Measurements from ENCODE around the gene B4GALNT3. TPM values are rescaled to one million over a fixed set of nuclear protein-coding genes. Genes with fewer than 3 reads are reported as not detected.

The B4GALNT3 gene
- total and polyA plus RNA-seq, 2 of the 13 experiments (the other 11 are each of a cell fraction or from before 2014, with no cell fraction given): 3.2 to 4.4 TPM

DNA sequence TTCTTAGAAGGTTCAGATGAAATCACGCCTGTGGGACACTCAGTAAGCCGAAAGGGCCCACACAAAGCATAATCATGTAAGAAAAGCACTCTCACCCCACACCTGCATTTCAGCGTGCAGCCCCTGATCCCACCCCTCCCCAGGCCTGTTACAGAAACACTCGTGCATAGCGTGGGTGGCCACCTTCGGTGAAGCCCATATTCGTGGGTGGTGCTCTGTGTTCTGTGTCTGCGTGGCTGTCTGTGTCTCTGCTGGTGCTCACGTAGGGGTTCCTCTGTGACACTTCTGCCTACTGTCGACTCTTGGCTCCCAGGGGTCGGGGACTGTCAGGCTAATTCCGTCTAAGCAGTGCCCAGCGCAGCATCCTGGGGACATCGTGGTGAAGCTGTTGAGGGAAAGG lies 74.0 kb downstream of the B4GALNT3 start:
- Histone ChIP-seq H2AFZ (ENCODE audit: low read length) (no peak overlapping the region), H3K4me2 (ENCODE audit: low read depth, low read length) (no peak overlapping the region), H4K20me1 (ENCODE audit: insufficient read depth, low read length) (no peaks in the 10 kb centered on the region), H3K4me1 (ENCODE audit: insufficient read depth, low read length) (no peaks in the 10 kb centered on the region), H3K79me2 (ENCODE audit: insufficient read depth, low read length) (no peaks in the 10 kb centered on the region), H3K27ac (ENCODE audit: extremely low read length, insufficient read depth, low read length) (no peak overlapping the region), H3K27me3 (ENCODE audit: control insufficient read depth in 1 of 2, insufficient read depth in 2 of 2, low read length in 2 of 2) (no peaks in the 10 kb centered on the region), H3K9ac (ENCODE audit: insufficient read depth, low read depth, low read length) (no peak overlapping the region), H3K9me3 (ENCODE audit: low read length) (peaks cover 17% of the 10 kb centered on the region; the same call in 1 of the 2 replicates), H3K36me3 (replicated peaks in 1 of 2; ENCODE audit: control insufficient read depth in 1 of 2, insufficient read depth in 2 of 2, low read length in 2 of 2) (no peaks in the 10 kb centered on the region), H3K4me3 (replicated peaks in 1 of 3; ENCODE audit: insufficient read depth in 1 of 3, low read depth in 2 of 3, low read length in 3 of 3) (no peak overlapping the region)
- in situ Hi-C loops (cut with HindIII; ENCODE audit: extremely low pct_ligation_motif_present, low pct_unique_long_range_greater_than_20kb) (no loop called here), intact Hi-C loops (cut with micrococcal nuclease; ENCODE audit: unreplicated experiment) (no loop called here)
- ATAC-seq (no peak), DNase-seq (ENCODE audit: low spot score) (no peak), FAIRE-seq (no peak)
- no peak for TF ChIP-seq CREBL2 (CRISPR knock-in tag; IDR thresholded peaks at IDR 0.05; ENCODE audit: borderline replicate concordance)
- no peak for TF ChIP-seq ZNF746 (CRISPR knock-in tag; IDR thresholded peaks at IDR 0.05)
- TF ChIP-seq SP5 (CRISPR knock-in tag; IDR thresholded peaks at IDR 0.05; ENCODE audit: borderline replicate concordance, low read depth): no peak
- no peak for TF ChIP-seq U2AF1 (optimal IDR thresholded peaks at IDR 0.05; ENCODE audit: low read depth, low read length)
- no peak for TF ChIP-seq ZNF839 (CRISPR knock-in tag; IDR thresholded peaks at IDR 0.05; ENCODE audit: borderline replicate concordance)
- no peak for TF ChIP-seq ATF3 (CRISPR knock-in tag; IDR thresholded peaks at IDR 0.05)
- TF ChIP-seq ZNF607 (CRISPR knock-in tag; IDR thresholded peaks at IDR 0.05; ENCODE audit: borderline replicate concordance): no peak
- no peak for TF ChIP-seq HOXA9 (CRISPR knock-in tag; IDR thresholded peaks at IDR 0.05; ENCODE audit: borderline replicate concordance)
- TF ChIP-seq SMC3 (IDR thresholded peaks at IDR 0.05; ENCODE audit: low read length): no peak
- no peak for TF ChIP-seq RORA (CRISPR knock-in tag; IDR thresholded peaks at IDR 0.05)
- no peak for TF ChIP-seq ZNF383 (CRISPR knock-in tag; IDR thresholded peaks at IDR 0.05; ENCODE audit: borderline replicate concordance)
- POLR2A ChIA-PET: no interaction called here
- no TSS peak for BruUV-seq (replicated peaks)
- CTCF ChIA-PET (ENCODE audit: low intra/inter-chr PET ratio, low total read pairs): no interaction called here
- WGBS (ENCODE audit: low lambda C conversion rate): 77% methylated on average over 9 of the region's 14 CpGs
